ENCODE measurements around the gene OR6K2.

The OR6K2 gene

DNA sequence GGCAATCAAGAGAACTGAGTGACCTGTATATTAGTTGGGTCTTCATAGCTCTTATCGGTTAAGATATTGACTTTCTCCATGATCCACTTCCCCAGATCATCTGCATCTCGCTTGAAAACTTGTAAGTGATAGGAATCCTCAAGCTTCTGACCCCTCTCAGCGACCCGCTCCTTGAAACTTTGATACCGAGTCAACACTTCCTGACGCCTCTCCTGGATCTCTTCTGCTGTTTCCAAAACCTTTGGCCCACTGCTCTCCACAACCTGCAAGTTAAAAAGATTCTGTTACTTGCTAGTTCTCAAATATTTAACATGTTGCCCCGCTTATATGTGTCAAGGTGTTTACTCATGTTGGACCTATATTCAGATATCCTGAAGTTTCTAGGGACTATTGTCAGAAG is 15.4 kb downstream of the OR6K2 start:
- no peak for DNase-seq (ENCODE audit: low read depth)

DNA sequence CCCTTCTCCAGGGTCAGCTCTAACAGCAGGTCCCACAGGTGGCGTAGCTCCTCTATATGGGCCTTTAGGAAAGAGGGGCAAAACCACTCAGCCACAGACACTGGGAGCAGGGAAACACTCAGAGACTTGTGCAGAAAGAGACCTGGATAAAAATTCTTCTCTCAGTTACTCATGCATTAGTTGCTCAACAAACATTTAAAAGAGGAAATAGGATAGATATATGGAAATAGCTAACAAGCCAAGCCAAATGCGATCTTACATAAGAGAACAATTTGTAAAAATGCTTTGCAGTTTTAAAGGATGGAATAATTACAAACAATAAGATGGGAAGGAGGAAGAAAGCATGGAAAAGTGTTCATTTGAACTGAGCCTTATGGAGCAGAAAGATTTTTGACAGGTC is 18.8 kb downstream of the OR6K2 start:
- no peak for DNase-seq (ENCODE audit: low read depth)

DNA sequence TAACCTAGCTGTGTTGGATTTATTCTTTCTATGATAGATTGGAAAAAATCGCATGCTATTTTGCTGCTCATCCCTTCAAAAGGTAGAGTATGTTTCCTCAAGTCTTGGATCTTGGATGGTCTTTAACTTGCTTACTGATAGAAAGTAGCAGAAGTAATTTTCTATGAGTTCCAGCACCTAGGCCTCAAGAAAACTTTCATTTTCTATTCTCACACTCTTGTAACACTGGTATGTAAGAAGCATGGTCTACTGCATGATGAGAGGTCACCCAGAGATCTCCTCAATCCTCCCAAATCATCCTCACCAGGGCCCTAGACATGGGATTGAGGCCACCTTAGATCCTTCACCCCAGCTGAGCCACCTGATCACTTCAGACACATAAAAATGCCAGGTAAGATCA is 21.2 kb downstream of the OR6K2 start:
- no peak for DNase-seq (ENCODE audit: low read depth)

DNA sequence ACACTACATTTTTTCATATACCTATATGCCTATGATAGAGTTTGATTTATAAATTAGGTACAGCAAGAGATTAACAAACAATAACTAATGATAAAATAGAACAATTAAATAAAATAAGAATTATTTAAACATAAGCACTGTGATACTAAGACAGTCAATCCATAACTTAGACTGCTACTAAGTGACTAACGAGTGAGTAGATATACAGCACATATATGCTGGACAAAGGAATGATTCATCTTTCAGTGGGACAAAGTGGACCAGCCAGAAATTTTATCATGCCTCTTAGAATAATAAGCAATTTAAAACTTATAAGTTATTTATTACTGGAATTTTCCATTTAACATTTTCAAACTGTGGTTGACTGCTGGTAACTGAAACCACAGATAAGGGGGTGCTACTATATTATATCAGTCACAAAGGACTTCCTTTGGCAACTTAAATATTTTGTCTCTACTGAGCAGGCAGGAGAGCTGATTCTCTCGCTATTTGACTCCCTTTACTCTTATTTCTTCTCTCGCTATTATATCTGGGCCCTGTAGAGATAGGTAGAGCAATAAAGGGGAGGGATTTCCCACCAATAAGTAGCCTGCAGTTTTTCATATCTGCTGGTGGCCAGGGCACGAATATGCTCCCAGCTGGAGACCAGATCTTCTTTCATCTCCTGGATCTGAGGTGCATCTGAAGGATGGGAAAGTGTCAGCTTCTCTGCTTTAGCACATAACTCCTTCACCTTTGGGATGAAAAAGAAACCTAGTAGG is 24.7 kb downstream of the OR6K2 start:
- DNase-seq (ENCODE audit: low read depth) = no peak

DNA sequence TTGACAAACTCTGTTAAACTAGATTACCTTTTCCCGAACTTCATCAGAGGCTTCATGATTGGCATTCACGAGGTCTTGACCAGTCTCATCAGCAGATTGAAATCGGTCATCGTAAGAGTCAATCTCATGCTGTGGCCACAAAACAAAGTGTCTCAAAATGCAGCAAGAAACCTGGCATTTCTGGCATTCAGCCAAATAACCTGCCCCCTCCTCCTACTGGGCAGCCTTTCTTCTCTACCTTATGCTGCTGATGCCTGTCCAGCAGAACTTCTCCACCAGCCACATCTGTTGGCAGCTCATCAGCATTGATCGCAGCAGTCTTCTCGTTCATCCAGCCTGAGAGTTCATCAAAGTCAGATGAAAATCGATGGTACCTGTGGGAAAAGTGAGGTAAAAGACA is 26.1 kb downstream of the OR6K2 start:
- DNase-seq (ENCODE audit: low read depth) = no peak

DNA sequence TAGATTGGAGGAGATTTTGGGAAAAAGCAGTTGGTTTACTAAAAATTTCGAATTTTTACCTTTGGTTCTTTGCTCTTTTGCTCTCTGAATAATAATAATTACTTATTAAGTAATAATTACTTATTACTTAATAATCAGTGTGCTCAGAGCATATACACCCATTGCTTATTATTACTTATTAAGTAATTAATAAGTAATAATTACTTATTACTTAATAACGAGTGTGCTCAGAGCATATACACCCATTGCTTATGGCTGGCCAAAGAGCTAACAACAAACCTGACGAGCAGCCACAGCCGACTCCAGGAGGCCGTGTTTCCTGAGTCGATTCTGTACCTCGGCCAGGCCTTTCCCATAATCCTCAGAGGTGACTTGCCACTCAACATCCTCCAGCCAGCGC is 34.4 kb downstream of the OR6K2 start:
- no peak for DNase-seq (ENCODE audit: low read depth)

DNA sequence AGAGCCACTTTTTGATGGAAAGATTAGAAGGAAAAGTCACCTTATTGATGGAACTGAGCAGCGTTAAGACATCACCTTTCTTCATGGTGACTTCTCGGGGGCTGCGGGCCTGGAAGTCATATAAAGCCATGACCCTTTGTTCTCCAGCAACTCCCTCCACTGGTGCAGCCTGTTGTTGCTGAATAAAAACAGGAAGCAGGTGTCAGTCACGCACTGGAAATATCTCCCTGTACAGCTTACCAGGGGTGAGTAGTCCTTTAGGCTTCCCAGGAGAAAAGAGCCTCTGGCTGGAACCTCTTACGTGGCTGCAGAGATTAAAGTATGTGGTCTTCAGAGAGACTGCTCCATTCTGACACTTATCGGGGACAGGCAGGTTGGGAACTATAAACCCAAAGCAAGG is 45.9 kb downstream of the OR6K2 start:
- no peak for DNase-seq (ENCODE audit: low read depth)

DNA sequence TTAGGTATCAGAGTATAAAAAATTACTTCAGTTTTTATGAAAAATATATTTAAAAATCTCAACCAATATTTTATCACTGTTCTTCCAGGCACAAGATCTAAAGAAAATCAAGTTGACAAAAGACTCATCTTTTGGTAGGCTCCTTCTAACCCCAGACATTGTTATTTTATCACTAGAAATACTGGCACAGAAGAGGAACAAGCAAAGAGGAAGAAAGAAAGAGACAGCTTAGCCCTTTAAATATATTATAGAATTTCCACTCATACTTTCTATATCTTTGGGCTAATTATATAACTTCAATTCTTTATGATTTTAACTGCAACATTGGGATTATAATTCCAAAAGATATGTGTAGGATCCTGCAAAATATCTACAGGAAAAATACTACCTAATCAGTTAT is 46.4 kb downstream of the OR6K2 start:
- no peak for DNase-seq (ENCODE audit: low read depth)

DNA sequence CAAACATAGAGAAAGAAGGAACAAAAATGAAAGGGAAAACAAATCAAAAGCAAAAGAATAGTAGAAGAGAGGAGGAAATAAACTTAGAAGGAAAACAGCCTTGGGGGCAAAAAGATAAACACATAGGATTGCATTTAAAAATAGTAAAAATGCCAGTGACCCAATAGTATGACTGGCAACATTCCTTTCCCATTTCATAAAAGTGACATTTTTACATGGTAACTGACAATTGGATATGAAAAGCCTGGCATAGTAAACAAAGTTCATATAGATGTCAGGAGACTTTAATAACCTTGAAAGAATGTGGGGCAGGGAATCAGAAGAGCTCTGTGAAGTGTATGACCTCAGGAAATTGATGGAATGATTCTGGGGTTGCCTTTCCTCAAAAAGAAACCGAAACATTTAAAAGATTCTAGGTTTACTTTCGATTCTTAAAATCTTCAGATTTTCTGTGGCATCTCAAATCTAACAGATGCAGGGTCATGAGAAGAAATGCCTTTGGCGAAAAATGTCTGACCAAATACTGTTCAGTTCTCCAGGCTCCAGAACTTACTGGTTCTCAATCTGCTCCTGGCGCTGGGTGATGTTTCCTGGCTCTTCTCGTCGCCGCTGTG is 47.6 kb downstream of the OR6K2 start:
- no peak for DNase-seq (ENCODE audit: low read depth)
